Panc1 (cell line): ENCODE data around the gene MBTPS1. TPM values are rescaled to one million over a fixed set of nuclear protein-coding genes. Genes with fewer than 3 reads are reported as not detected.

Experiments used
- ATAC-seq: fragments of 200-7000 bp; cut with Tn5 transposase; 2 replicates; pipeline ENCODE4 v1.9.1; 2020; ENCODE audit warnings: mild to moderate bottlenecking, moderate library complexity
- Bru-seq: library from RNA; stranded (reverse); fragments of 400-500 nt; gene quantifications from one replicate; lab custom pipeline; 2021; lab: Mats Ljungman, UMichigan
- BruChase-seq, 2 experiments: library from RNA; stranded (reverse); fragments of 400-500 nt; gene quantifications; one replicate each; lab custom pipeline; 2021; lab: Mats Ljungman, UMichigan
- BruUV-seq: library from RNA; stranded (reverse); fragments of 400-500 nt; replicated peaks from 2 replicates; lab custom pipeline; 2021; lab: Mats Ljungman, UMichigan
- CTCF ChIA-PET: fragments of 300-600 bp; sonication (Branson Sonifier 250); formaldehyde crosslinking; loops from one replicate; lab custom pipeline; 2022; ENCODE audit warnings: antibody characterized with exemption; lab: Charles Lee
- POLR2A ChIA-PET: fragments of 300-600 bp; sonication (Branson Sonifier 250); formaldehyde crosslinking; loops from one replicate; lab custom pipeline; 2022; ENCODE audit warnings: antibody characterized with exemption; lab: Charles Lee
- DNase-seq: peaks from one replicate; pipeline ENCODE4 v3.0.0-alpha.2; 2010; ENCODE audit warnings: low read depth, low spot score
- H3K27ac ChIP-seq: 2 replicates; pipeline ENCODE4 v1.5.1; 2011; ENCODE audit warnings: mild to moderate bottlenecking, low read length, inconsistent platforms
- H3K27me3 ChIP-seq: fragments of 200-500 bp; sonication (Bioruptor generic); 2 replicates; pipeline ENCODE4 v1.6.0; 2014; ENCODE audit warnings: low read length, inconsistent platforms; ENCODE audit not compliant: control insufficient read depth, insufficient read depth
- H3K36me3 ChIP-seq: fragments of 200-500 bp; sonication (Bioruptor generic); 2 replicates; pipeline ENCODE4 v1.5.1; 2014; ENCODE audit warnings: inconsistent platforms, mild to moderate bottlenecking, low read length, moderate library complexity; ENCODE audit not compliant: control insufficient read depth, insufficient read depth
- H3K4me1 ChIP-seq: 2 replicates; pipeline ENCODE4 v1.5.1; 2011; ENCODE audit warnings: inconsistent platforms, mild to moderate bottlenecking, low read length, moderate library complexity; ENCODE audit not compliant: control insufficient read depth, insufficient read depth
- H3K4me3 ChIP-seq, 2 experiments: 2 replicates each; pipeline ENCODE4 v1.5.1; 2011 to 2012; ENCODE audit warnings: low read depth in 2 of 2, low read length in 2 of 2, mild to moderate bottlenecking in 2 of 2, inconsistent platforms in 1 of 2, moderate library complexity in 1 of 2
- H3K9me3 ChIP-seq: fragments of 200-500 bp; sonication (Bioruptor generic); 2 replicates; pipeline ENCODE4 v1.5.1; 2014; ENCODE audit warnings: low read depth, mild to moderate bottlenecking, inconsistent platforms, low read length, moderate library complexity; ENCODE audit not compliant: control insufficient read depth, insufficient read depth
- CTCF ChIP-seq: fragments of 450-650 bp; IDR thresholded peaks from 2 replicates; pipeline ENCODE4 v1.5.1; 2017; ENCODE audit warnings: mild to moderate bottlenecking
- POLR2AphosphoS5 ChIP-seq: IDR thresholded peaks from 2 replicates; pipeline ENCODE4 v1.6.1; 2012; ENCODE audit warnings: mild to moderate bottlenecking, low read depth, low read length, moderate library complexity
- SIN3A ChIP-seq: IDR thresholded peaks from 2 replicates; pipeline ENCODE4 v1.6.1; 2012; ENCODE audit warnings: low read depth, mild to moderate bottlenecking, low read length, moderate library complexity, borderline replicate concordance; ENCODE audit not compliant: insufficient read depth
- TCF7L2 ChIP-seq: IDR thresholded peaks from 2 replicates; pipeline ENCODE4 v1.6.1; 2011; ENCODE audit warnings: mild to moderate bottlenecking, low read depth, low read length, inconsistent platforms
- in situ Hi-C: cut with HindIII; loops from 2 replicates; pipeline ENCODE4 v1.10.0; 2016; ENCODE audit warnings: low sequenced_read_pairs, low pct_unique_long_range_greater_than_20kb
- intact Hi-C: fragments of 100-400 bp; cut with micrococcal nuclease; formaldehyde crosslinking; loops from one replicate; pipeline ENCODE4 v1.10.0; 2022; ENCODE audit not compliant: unreplicated experiment
- long read RNA-seq: library from polyadenylated mRNA; unstranded; transcript quantifications from one replicate; pipeline ENCODE4 v2.0.0, GENCODE V29; 2021; ENCODE audit not compliant: unreplicated experiment
- polyA plus RNA-seq: library from polyadenylated mRNA; unstranded; fragments of >200 nt; gene quantifications from one replicate; pipeline ENCODE4 v1.2.1, GENCODE V29; 2012; ENCODE audit warnings: missing spikeins; ENCODE audit not compliant: insufficient read length
- total RNA-seq: library from RNA; stranded (reverse); gene quantifications from one replicate; pipeline ENCODE4 v1.2.1, GENCODE V29; 2021; ENCODE audit not compliant: unreplicated experiment
- TF ChIP-seq, protein P1 (sequence below), 2 experiments: IDR thresholded peaks; 2 replicates each; pipeline ENCODE4 v1.6.1; 2011 to 2012; ENCODE audit warnings: low read depth in 2 of 2, control low read depth in 1 of 2, low read length in 1 of 2, mild to moderate bottlenecking in 1 of 2, moderate library complexity in 1 of 2; ENCODE audit not compliant: insufficient read depth in 1 of 2

The MBTPS1 gene
- 66.8 TPM for total RNA-seq
- 59.6 TPM for polyA plus RNA-seq
- Bru-seq, nascent RNA = percentile 76 among the genes with signal in this experiment
- percentile 66 among the genes with signal in this experiment for BruChase-seq, experiment 1, labeled RNA remaining after a 2-hour chase
- BruChase-seq, experiment 2, labeled RNA remaining after a 6-hour chase = percentile 77 among the genes with signal in this experiment
- long read RNA-seq, full-length matches to known transcripts = 56 of 127 reads
- long read RNA-seq, partial matches to known transcripts = 53 of 127 reads
- long read RNA-seq, other reads (novel, unspliced or antisense) = 18 of 127 reads

GRCh38 chr16:84116720-84117493, at the start of gene MBTPS1:
MBTPS1 (minus strand) TSS chr16:84116942; CDS start chr16:84101783, 15,159 bp downstream.
- intact Hi-C loops (no loop called here), in situ Hi-C loops (no loop called here)
- no peaks in the 10 kb centered on the region for H3K27me3 ChIP-seq
- H3K27ac ChIP-seq = peak within 1 kb of the TSS; percentile 87
- BruUV-seq = no TSS peak
- no peaks in the 10 kb centered on the region; the same call in 1 of the 2 replicates for H3K4me1 ChIP-seq
- H3K36me3 ChIP-seq = peaks cover 11% of the 10 kb centered on the region; the same call in 1 of the 2 replicates
- peak within 1 kb of the TSS; percentile 83 to 95 for H3K4me3 ChIP-seq
- DNase-seq (peak; percentile 74), ATAC-seq (peak; percentile 98)
- H3K9me3 ChIP-seq = no peaks in the 10 kb centered on the region
- ChIA-PET CTCF (interaction anchor here (0.6 kb wide), 1 partner anchor 217 kb away, joined by 3 read pairs; no protein-coding TSS in a partner anchor), POLR2A (no interaction called here)
- TF ChIP-seq SIN3A = peak; percentile 84; the same call in 1 of the 2 replicates
- TF ChIP-seq CTCF = no peak
- TF ChIP-seq POLR2AphosphoS5 = peak; percentile 66; the same call in 1 of the 2 replicates
- no peak for TF ChIP-seq TCF7L2
- TF ChIP-seq, protein P1, sequence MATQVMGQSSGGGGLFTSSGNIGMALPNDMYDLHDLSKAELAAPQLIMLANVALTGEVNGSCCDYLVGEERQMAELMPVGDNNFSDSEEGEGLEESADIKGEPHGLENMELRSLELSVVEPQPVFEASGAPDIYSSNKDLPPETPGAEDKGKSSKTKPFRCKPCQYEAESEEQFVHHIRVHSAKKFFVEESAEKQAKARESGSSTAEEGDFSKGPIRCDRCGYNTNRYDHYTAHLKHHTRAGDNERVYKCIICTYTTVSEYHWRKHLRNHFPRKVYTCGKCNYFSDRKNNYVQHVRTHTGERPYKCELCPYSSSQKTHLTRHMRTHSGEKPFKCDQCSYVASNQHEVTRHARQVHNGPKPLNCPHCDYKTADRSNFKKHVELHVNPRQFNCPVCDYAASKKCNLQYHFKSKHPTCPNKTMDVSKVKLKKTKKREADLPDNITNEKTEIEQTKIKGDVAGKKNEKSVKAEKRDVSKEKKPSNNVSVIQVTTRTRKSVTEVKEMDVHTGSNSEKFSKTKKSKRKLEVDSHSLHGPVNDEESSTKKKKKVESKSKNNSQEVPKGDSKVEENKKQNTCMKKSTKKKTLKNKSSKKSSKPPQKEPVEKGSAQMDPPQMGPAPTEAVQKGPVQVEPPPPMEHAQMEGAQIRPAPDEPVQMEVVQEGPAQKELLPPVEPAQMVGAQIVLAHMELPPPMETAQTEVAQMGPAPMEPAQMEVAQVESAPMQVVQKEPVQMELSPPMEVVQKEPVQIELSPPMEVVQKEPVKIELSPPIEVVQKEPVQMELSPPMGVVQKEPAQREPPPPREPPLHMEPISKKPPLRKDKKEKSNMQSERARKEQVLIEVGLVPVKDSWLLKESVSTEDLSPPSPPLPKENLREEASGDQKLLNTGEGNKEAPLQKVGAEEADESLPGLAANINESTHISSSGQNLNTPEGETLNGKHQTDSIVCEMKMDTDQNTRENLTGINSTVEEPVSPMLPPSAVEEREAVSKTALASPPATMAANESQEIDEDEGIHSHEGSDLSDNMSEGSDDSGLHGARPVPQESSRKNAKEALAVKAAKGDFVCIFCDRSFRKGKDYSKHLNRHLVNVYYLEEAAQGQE (IDR thresholded peaks at IDR 0.05; ENCODE audit: insufficient read depth in 1 of 2, low read depth in 2 of 2, low read length in 1 of 2) = no peak

DNA sequence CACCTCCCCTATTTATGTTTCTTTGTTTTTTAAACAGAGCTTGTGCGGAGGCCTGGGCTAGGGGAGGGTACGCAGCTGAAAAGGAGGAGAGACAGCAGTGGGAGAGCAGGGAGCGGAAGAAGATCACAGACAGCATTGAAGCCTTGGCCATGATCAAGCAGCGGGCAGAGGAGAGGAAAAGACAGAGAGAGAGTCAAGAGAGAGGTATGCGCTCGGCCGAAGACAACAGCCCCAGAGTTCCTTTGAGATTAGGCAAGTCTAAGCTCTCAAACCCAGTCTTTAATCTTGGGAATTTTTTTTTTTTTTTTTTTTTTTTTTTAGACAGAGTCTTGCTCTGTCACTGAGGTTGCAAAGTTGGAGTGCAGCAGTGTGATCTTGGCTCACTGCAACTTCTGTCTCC, 49.0 kb upstream of the MBTPS1 start:
- Histone ChIP-seq H3K27me3 (0 out of 2 replicates have a peak, but pooled peaks cover 3% of the 10 kb centered on the region), H3K27ac (no peak overlapping the region), H3K4me1 (no peaks in the 10 kb centered on the region), H3K36me3 (no peaks in the 10 kb centered on the region), H3K9me3 (no peaks in the 10 kb centered on the region), H3K4me3 (no peak overlapping the region)
- in situ Hi-C loops = no loop called here
- ChIA-PET CTCF (no interaction called here), POLR2A (no interaction called here)
- TF ChIP-seq SIN3A = no peak
- no peak for TF ChIP-seq CTCF
- no peak for TF ChIP-seq TCF7L2
- TF ChIP-seq, protein P1 (IDR thresholded peaks at IDR 0.05; ENCODE audit: insufficient read depth in 1 of 2, low read depth in 2 of 2, low read length in 1 of 2) = no peak
- TF ChIP-seq POLR2AphosphoS5 = no peak
- no TSS peak for BruUV-seq
- DNase-seq = no peak
- ATAC-seq = no peak
- intact Hi-C loops = no loop called here
